ENCODE measurements around the gene AURKB.

The AURKB gene

DNA sequence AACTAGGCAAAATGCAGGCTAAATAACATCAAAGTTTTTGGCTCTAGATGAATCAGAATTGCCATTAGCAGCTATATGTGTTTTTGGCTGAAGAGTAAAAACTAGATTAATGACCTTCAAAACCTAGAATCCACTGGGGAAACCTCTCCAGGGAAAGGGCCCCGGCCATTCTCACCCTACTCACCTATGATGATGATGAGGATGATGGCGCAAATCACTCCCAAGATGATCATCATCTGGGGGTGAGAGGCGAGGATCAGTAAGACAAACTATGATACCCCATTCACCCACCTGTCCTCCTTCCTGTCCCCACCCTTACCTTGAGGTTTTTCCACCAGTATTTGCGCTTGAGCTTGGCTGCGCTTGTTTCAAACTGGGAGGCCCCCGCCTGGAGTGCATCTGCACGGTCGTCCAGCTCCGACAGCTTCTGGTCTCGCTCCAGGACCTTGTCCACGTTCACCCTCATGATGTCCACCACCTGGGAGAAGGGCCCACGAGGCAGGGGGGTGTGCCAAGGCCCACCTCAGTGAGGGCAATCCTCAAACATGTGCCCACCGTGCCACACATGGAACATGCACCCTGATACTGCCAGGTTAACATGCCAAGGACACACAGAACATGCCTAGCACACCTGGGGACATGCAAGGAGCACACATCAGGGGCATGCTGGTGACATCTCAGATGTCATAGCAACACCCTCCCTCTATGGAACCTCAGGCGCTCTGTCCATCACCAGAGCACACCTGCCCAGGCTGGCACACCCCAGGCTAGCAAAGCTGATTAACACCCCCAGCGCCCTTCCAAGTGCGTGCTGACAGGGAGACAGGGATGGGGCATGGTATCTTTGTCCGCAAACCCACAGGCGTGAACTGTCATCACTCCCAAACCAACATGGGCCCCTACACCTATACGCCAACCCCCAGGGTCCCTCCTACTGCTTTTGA lies 48.8 kb downstream of the AURKB start:
- DNase-seq (ENCODE audit: low spot score) = no peak

DNA sequence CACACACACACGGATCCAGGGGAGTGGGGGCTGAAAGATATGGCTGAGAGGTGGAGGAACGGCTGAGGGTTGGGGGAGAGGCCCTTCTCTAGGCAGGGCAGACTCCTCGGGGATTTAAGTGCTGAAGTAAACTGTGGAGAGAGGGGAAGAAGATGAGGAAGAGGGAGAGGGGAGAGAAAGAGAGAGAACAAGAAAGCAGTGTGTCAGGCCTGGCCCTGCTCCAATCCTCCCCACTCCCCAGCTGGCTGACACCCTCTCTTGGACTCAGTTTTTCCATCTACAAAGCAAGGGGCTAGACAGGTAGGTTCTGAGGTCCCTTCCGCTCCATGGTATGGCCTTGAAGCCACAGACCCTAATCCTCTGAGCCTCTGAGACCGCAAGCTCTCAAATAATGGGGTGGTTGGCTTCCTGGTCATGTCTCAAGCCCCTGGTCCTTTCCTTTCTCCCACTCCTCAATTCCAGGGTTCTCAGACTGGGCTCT lies 49.6 kb downstream of the AURKB start:
- no peak for DNase-seq (ENCODE audit: low spot score)

- DNase-seq (ENCODE audit: low spot score) = no peak
Measured at GRCh38 chr17:8160224-8160577, 50.2 kb downstream of the AURKB start.

DNA sequence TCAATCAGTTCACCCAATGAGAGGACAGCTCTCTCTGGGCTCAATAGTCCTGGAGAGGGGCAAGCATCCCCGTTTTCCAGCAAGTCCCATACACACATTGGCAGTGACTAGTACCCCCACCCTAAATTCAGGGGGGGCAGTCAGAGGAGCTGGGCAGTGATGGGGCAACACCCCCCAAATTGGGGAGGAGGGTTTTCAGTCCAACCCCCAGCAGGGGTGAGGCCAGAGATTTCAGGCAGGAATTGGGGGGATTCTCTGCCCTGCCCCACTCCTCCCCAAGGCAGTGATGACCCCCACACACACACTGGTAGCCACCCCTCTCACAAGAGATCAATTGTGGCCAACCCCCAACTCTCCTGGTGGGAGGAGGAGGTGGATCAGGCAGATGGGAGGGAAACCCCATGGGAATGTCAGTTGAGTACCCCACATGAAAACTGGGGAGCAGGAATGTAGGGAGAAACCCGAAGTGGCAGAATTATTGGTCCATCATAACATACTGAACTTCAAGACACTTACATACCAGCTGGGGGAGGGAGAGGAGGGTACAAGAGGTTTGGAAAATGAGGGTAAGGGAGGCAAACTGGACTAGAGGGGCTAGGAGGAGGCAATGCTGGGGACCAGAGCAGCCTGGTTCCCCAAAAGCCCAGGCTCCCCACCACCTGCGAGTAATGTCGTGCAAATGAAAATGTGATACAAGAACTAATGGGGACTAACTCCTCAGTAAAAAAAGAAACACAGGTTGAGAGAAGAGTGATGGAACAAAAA lies 50.7 kb downstream of the AURKB start:
- DNase-seq (ENCODE audit: low spot score) = no peak

- DNase-seq (ENCODE audit: low spot score) = no peak
Measured at GRCh38 chr17:8159032-8159400, 51.4 kb downstream of the AURKB start.

GRCh38 chr17:8158267-8159031 lies 51.9 kb downstream of the AURKB start:
- peak; percentile 92 for DNase-seq (ENCODE audit: low spot score)

DNA sequence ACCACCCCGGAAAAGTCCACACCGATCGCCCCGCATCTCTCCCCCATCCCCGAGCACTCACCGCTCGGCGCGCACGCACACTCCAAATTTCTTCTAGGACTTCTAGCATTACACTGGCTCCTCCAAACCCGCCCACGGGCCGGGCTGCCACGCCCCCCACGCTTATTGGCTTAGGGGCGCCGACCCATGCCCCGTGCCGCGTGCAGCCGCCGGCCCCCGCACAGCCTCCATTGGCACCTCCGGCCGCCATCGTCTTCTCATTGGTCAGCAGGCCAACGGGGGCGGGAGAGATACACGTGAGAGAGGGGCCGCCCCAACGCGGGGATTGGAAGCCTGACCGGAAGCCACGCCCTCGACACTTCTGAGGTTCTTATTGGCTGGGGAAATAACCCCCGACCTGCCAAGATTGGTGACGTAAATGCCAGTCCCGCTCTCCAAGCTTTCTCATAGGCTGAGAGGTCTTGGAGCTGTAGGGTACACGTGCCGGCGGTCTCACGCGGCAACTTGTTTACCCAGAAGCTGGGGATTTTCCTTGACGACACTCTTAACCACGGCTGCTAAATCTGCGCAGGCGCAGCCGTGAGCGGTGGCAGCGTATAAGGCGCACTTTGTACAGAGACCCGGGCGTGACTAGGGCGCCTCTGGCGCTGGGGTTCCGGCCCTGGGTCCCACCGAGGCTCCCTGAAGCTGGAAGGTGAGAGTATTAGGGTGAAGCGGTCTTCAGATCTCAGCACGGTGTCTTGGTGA lies 54.0 kb downstream of the AURKB start:
- peak; percentile 100 for DNase-seq (ENCODE audit: low spot score)

- DNase-seq (ENCODE audit: low spot score) = no peak
Measured at GRCh38 chr17:8155996-8156245, 54.5 kb downstream of the AURKB start.

GRCh38 chr17:8155231-8155995 lies 55.0 kb downstream of the AURKB start:
- DNase-seq (ENCODE audit: low spot score) = no peak
